CD4-positive, alpha-beta T cell (primary cell): ENCODE data around the gene NEK2. TPM values are rescaled to one million over a fixed set of nuclear protein-coding genes. Genes with fewer than 3 reads are reported as not detected.

Source experiments
- ATAC-seq: fragments of 200-7000 bp; cut with Tn5 transposase; one replicate; pipeline ENCODE4 v1.10.0; 2022; ENCODE audit warnings: mild to moderate bottlenecking; ENCODE audit not compliant: poor library complexity
- CTCF ChIA-PET: fragments of 350-600 bp; sonication (Branson Sonifier 250); formaldehyde crosslinking; loops from one replicate; lab custom pipeline; 2021; ENCODE audit warnings: antibody characterized with exemption, inconsistent platforms; lab: Charles Lee
- POLR2A ChIA-PET: fragments of 350-600 bp; sonication (Branson Sonifier 250); formaldehyde crosslinking; loops from one replicate; lab custom pipeline; 2021; ENCODE audit warnings: antibody characterized with exemption, inconsistent platforms; lab: Charles Lee
- DNase-seq, 14 experiments: peaks; one replicate each; pipeline ENCODE4 v3.0.0-alpha.2; 2013 to 2020; ENCODE audit warnings: mixed read lengths in 2 of 14
- H3K27ac ChIP-seq, 2 donors: one replicate each; pipeline versions ENCODE4 v1.5.1 to v1.7.0; 2013; ENCODE audit warnings: low read length in 2 of 2, low read depth in 1 of 2, mild to moderate bottlenecking in 1 of 2
- H3K27me3 ChIP-seq, 2 experiments: 1 replicate in 1 of 2; 2 replicates in 1 of 2; pipeline versions ENCODE4 v1.6.1 to v1.7.0; 2013; ENCODE audit warnings: low read length in 2 of 2, control low read depth in 1 of 2, mild to moderate bottlenecking in 1 of 2, moderate library complexity in 1 of 2; ENCODE audit not compliant: insufficient read depth in 2 of 2, control insufficient read depth in 1 of 2
- H3K36me3 ChIP-seq: one replicate; pipeline ENCODE4 v1.6.1; 2013; ENCODE audit warnings: low read length, control low read depth; ENCODE audit not compliant: insufficient read depth
- H3K4me1 ChIP-seq: one replicate; pipeline ENCODE4 v1.6.1; 2013; ENCODE audit warnings: low read length, control low read depth; ENCODE audit not compliant: insufficient read depth
- H3K4me3 ChIP-seq: one replicate; pipeline ENCODE4 v1.5.1; 2013; ENCODE audit warnings: mild to moderate bottlenecking, low read length, moderate library complexity
- H3K9me3 ChIP-seq, 2 experiments: 1 replicate in 1 of 2; 2 replicates in 1 of 2; pipeline versions ENCODE4 v1.6.1 to v1.7.0; 2013; ENCODE audit warnings: low read length in 2 of 2, mild to moderate bottlenecking in 2 of 2, control low read depth in 1 of 2, moderate library complexity in 1 of 2; ENCODE audit not compliant: control insufficient read depth in 1 of 2, insufficient read depth in 1 of 2
- H3K27ac Mint-ChIP-seq: one replicate; pipeline ENCODE4 v1.8.0; 2020; ENCODE audit warnings: mixed read lengths
- H3K27me3 Mint-ChIP-seq: one replicate; pipeline ENCODE4 v1.8.0; 2021; ENCODE audit warnings: mixed read lengths
- H3K36me3 Mint-ChIP-seq: one replicate; pipeline ENCODE4 v1.8.0; 2021; ENCODE audit warnings: low read depth, mixed read lengths
- H3K4me1 Mint-ChIP-seq: one replicate; pipeline ENCODE4 v1.8.0; 2021; ENCODE audit warnings: low read depth, mixed read lengths
- H3K4me3 Mint-ChIP-seq: one replicate; pipeline ENCODE4 v1.8.0; 2020; ENCODE audit warnings: mild to moderate bottlenecking, mixed read lengths
- H3K9me3 Mint-ChIP-seq: one replicate; pipeline ENCODE4 v1.8.0; 2020; ENCODE audit warnings: mixed read lengths
- intact Hi-C, 2 experiments: fragments of 100-400 bp; cut with DNase I in 1 of 2; cut with micrococcal nuclease in 1 of 2; formaldehyde crosslinking; loops; one replicate each; pipeline versions ENCODE4 v1.15.1 to v1.9.0; 2023 to 2025; cut with DNase I, micrococcal nuclease
- total RNA-seq, 174 experiments: library from RNA in 2 of 174; stranded (reverse) in 2 of 174; gene quantifications; one replicate each; pipeline ENCODE4 v1.2.3 and lab custom pipeline; 2021 to 2026
- TF ChIP-seq, protein P1 (sequence below): fragments of 200-600 bp; IDR thresholded peaks from one replicate; pipeline ENCODE4 v1.8.0; 2022; ENCODE audit warnings: antibody characterized with exemption, mild to moderate bottlenecking

The NEK2 gene
- total RNA-seq, 2 experiments from 2014 or later, result not detected

DNA sequence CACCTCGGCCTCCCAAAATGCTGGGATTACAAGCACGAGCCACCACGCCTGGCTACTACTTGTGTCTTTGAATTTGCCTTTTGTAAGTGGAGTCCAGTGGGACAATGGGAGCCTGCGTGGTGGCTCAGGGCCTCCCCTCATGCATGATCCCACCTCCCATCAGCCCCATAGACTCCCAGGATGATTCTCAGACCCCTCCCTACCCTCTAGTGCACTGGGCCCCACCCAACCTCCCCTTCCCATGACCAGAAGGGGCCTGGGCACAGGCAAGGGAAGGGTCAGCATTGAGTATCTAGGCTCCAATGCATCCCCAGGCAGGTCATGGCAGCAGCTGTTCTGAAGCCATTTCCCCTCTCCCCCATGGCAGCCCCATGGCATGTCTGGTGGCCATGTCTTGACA is 18.7 kb downstream of the NEK2 start:
- Histone ChIP-seq H3K36me3 (no peaks in the 10 kb centered on the region), H3K4me3 (no peak overlapping the region), H3K27me3 (no peaks in the 10 kb centered on the region), H3K27ac (no peak overlapping the region), H3K4me1 (peaks cover 5% of the 10 kb centered on the region), H3K9me3 (no peaks in the 10 kb centered on the region)
- POLR2A ChIA-PET, result no interaction called here
- Mint-ChIP-seq H3K9me3 (no peaks in the 10 kb centered on the region), H3K27me3 (no peaks in the 10 kb centered on the region), H3K27ac (no peak overlapping the region), H3K4me3 (no peak overlapping the region), H3K4me1 (no peaks in the 10 kb centered on the region), H3K36me3 (no peaks in the 10 kb centered on the region)
- DNase-seq, result no peak
- TF ChIP-seq, protein P1, sequence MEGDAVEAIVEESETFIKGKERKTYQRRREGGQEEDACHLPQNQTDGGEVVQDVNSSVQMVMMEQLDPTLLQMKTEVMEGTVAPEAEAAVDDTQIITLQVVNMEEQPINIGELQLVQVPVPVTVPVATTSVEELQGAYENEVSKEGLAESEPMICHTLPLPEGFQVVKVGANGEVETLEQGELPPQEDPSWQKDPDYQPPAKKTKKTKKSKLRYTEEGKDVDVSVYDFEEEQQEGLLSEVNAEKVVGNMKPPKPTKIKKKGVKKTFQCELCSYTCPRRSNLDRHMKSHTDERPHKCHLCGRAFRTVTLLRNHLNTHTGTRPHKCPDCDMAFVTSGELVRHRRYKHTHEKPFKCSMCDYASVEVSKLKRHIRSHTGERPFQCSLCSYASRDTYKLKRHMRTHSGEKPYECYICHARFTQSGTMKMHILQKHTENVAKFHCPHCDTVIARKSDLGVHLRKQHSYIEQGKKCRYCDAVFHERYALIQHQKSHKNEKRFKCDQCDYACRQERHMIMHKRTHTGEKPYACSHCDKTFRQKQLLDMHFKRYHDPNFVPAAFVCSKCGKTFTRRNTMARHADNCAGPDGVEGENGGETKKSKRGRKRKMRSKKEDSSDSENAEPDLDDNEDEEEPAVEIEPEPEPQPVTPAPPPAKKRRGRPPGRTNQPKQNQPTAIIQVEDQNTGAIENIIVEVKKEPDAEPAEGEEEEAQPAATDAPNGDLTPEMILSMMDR, result no peak
- CTCF ChIA-PET, result no interaction called here
- intact Hi-C loops, result loop anchor here in 1 of 2 experiments (5.0 to 10.0 kb wide), 2 partner anchors 1072 to 1209 kb away; no protein-coding TSS in a partner anchor
- ATAC-seq, result no peak

DNA sequence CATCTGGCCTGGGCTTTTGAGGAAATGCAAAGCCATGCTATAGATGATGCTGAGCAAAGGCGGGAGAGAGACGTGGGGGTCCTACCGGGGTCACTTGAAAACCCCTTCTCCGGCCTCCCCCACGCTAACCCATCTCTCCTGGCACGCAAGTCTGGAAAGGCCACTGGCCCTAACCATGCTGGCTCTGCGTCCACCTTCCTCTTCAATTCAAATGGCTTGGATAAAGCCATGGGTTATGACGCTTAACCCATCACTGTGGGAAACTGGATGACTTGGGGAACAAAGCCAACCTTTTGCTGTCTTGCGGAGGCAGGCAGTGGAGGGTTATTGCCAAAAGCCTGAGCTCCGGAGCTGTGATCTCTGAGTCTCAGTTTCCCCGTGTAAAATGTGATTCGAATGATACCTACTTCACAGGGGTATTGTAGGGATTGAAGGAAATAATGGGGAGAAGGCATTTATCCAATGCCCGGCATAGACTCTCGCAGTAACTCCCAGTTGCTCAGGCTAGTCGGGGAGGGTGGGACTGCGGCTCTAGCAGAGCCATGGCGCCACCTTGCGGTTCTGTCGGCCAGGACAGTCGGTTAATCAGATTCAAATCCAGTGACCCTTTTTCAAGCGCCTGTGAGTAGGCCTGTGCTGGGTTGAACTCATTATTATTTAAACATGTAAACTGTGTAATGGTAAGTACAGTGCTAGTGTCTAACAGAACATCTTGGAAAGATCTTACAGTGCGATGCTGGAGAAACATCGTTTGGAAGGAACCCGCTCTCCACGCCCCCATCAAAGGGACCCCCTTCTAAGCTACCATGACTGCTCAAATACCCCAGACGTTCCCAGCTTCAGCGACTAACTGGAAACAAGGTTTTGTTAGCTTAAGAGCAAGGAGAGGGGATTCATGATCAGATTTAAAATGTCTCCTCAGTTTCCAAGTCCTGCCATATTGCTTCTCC is 20.3 kb downstream of the NEK2 start:
- no peaks in the 10 kb centered on the region for H3K36me3 Mint-ChIP-seq
- H3K27ac Mint-ChIP-seq, result no peak overlapping the region
- TF ChIP-seq, protein P1, result peak; percentile 89
- peak; percentile 98 for ATAC-seq
- H3K4me1 ChIP-seq, result peaks cover 5% of the 10 kb centered on the region
- intact Hi-C loops, result loop anchor here (1.0 to 10.0 kb wide), 9 partner anchors 78 to 1248 kb away; no protein-coding TSS in a partner anchor
- H3K4me1 Mint-ChIP-seq, result no peaks in the 10 kb centered on the region
- H3K4me3 Mint-ChIP-seq, result no peak overlapping the region
- no peaks in the 10 kb centered on the region for H3K9me3 ChIP-seq
- H3K4me3 ChIP-seq, result no peak overlapping the region
- no peaks in the 10 kb centered on the region for H3K9me3 Mint-ChIP-seq
- H3K27me3 Mint-ChIP-seq, result no peaks in the 10 kb centered on the region
- no peaks in the 10 kb centered on the region for H3K36me3 ChIP-seq
- H3K27me3 ChIP-seq, result no peaks in the 10 kb centered on the region
- ChIA-PET POLR2A (interaction anchor here (0.7 kb wide), 1 partner anchor 72 kb away, joined by 3 read pairs; no protein-coding TSS in a partner anchor), CTCF (interaction anchor here (0.6 to 1.8 kb wide), 7 partner anchors 8 to 140 kb away, joined by 3 to 6 read pairs (median 3); partner anchors contain the start of gene SLC30A1)
- DNase-seq, result peak; percentile 68 to 88 (median 78)
- H3K27ac ChIP-seq, result no peak overlapping the region

DNA sequence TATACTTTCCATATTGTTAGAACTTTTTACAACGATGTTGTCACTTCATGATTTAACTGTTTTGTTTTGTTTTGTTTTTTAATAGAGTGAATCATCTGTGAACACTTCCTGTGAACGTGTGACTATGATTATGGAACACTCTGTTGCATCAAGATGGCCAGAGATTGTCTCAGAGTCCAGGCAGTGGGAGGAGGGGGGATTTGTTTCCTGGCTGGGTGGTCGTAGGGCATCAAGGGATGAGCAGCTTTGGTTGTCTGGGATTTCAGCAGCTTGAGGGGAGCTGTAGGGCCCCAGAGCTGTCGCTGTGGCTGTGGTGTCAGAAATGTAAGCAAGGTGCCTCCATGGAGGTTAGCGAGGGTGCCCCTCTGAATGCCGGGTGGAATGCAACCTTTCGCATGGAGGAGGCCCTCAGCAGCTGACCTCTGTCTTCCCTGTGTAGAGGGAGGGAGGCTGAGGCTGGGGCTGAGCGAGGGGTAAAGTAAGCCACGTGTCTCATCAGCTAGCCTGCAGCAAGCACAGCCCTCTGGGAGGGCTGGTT is 21.4 kb downstream of the NEK2 start:
- ChIA-PET POLR2A (interaction anchor here (0.7 kb wide), 1 partner anchor 71 kb away, joined by 3 read pairs; no protein-coding TSS in a partner anchor), CTCF (interaction anchor here (0.8 to 1.8 kb wide), 2 partner anchors 74 to 76 kb away, joined by 3 to 5 read pairs; partner anchors contain the start of gene SLC30A1)
- intact Hi-C loops, result loop anchor here (2.0 to 10.0 kb wide), 3 partner anchors 331 to 1205 kb away; no protein-coding TSS in a partner anchor
- peaks cover 5% of the 10 kb centered on the region for H3K4me1 ChIP-seq
- Mint-ChIP-seq H3K27me3 (no peaks in the 10 kb centered on the region), H3K4me1 (no peaks in the 10 kb centered on the region), H3K9me3 (no peaks in the 10 kb centered on the region), H3K4me3 (no peak overlapping the region), H3K36me3 (no peaks in the 10 kb centered on the region), H3K27ac (no peak overlapping the region)
- H3K36me3 ChIP-seq, result no peaks in the 10 kb centered on the region
- H3K9me3 ChIP-seq, result no peaks in the 10 kb centered on the region
- H3K27ac ChIP-seq, result no peak overlapping the region
- H3K27me3 ChIP-seq, result no peaks in the 10 kb centered on the region
- no peak for ATAC-seq
- H3K4me3 ChIP-seq, result no peak overlapping the region
- DNase-seq, result no peak
- TF ChIP-seq, protein P1, result no peak
